Measurements from ENCODE around the gene BRK1. TPM values are rescaled to one million over a fixed set of nuclear protein-coding genes. Genes with fewer than 3 reads are reported as not detected.

The BRK1 gene
- polyA plus RNA-seq, 1 of the 3 experiments (the other 2 are of a cell fraction), result 211 TPM

- Histone ChIP-seq H4K20me1 (ENCODE audit: insufficient read depth) (peaks cover 46% of the 10 kb centered on the region), H3K4me3 (ENCODE audit: low read depth in 2 of 2, low read length in 1 of 2) (no peak overlapping the region), H3K9me3 (no peaks in the 10 kb centered on the region), H3K9me2 (no peaks in the 10 kb centered on the region), H3K79me2 (ENCODE audit: insufficient read depth) (peaks cover 87% of the 10 kb centered on the region), H2AFZ (ENCODE audit: low read depth) (no peak overlapping the region), H3K27ac (ENCODE audit: low read depth in 2 of 2, low read length in 1 of 2) (no peak overlapping the region), H3K36me3 (replicated peaks in 1 of 2; ENCODE audit: control insufficient read depth in 1 of 2, insufficient read depth in 2 of 2, low read length in 1 of 2) (peaks cover 3 to 23% of the 10 kb centered on the region in 2 experiments), H3K9ac (no peak overlapping the region), H3K4me2 (no peak overlapping the region), H3F3A (replicated peaks; ENCODE audit: insufficient read depth) (no peaks in the 10 kb centered on the region), H3K27me3 (ENCODE audit: insufficient read depth) (no peaks in the 10 kb centered on the region), H3K4me1 (ENCODE audit: control insufficient read depth in 1 of 2, insufficient read depth in 2 of 2, low read depth in 1 of 2, low read length in 1 of 2) (peaks cover 7 to 10% of the 10 kb centered on the region in 2 experiments; a peak in 3 of 4 replicates)
- ChIA-PET POLR2A (no interaction called here), CTCF (no interaction called here)
- TF ChIP-seq RFX5 (IDR thresholded peaks at IDR 0.05; ENCODE audit: low read length), result no peak
- no peak for TF ChIP-seq ZBTB33 (IDR thresholded peaks at IDR 0.05; ENCODE audit: borderline replicate concordance, low read depth)
- no peak for TF ChIP-seq REST (IDR thresholded peaks at IDR 0.05; ENCODE audit: low read depth, low read length)
- no peak for DNase-seq
- 97% methylated on average over 4 of the region's 4 CpGs for WGBS (ENCODE audit: low lambda C conversion rate)
Measured at GRCh38 chr3:10119376-10119775, 3.9 kb downstream of the BRK1 start.

GRCh38 chr3:10121064-10121463, 5.6 kb downstream of the BRK1 start:
- H3K4me2 ChIP-seq, result no peak overlapping the region
- H3F3A ChIP-seq (replicated peaks; ENCODE audit: insufficient read depth), result no peaks in the 10 kb centered on the region
- H3K9me3 ChIP-seq, result no peaks in the 10 kb centered on the region
- peaks cover 8 to 35% of the 10 kb centered on the region in 2 experiments for H3K36me3 ChIP-seq (replicated peaks in 1 of 2; ENCODE audit: control insufficient read depth in 1 of 2, insufficient read depth in 2 of 2, low read length in 1 of 2)
- POLR2A ChIA-PET, result no interaction called here
- CTCF ChIA-PET, result no interaction called here
- H3K9me2 ChIP-seq, result no peaks in the 10 kb centered on the region
- no peak overlapping the region for H3K9ac ChIP-seq
- no peak overlapping the region for H3K4me3 ChIP-seq (ENCODE audit: low read depth in 2 of 2, low read length in 1 of 2)
- no peak overlapping the region for H3K27ac ChIP-seq (ENCODE audit: low read depth in 2 of 2, low read length in 1 of 2)
- H2AFZ ChIP-seq (ENCODE audit: low read depth), result no peak overlapping the region
- peaks cover 46% of the 10 kb centered on the region for H4K20me1 ChIP-seq (ENCODE audit: insufficient read depth)
- 100% methylated on average over 2 of the region's 2 CpGs for WGBS (ENCODE audit: low lambda C conversion rate)
- H3K4me1 ChIP-seq (ENCODE audit: control insufficient read depth in 1 of 2, insufficient read depth in 2 of 2, low read depth in 1 of 2, low read length in 1 of 2), result peaks cover 7 to 10% of the 10 kb centered on the region in 2 experiments; a peak in 3 of 4 replicates
- H3K79me2 ChIP-seq (ENCODE audit: insufficient read depth), result peaks cover 94% of the 10 kb centered on the region
- no peak for DNase-seq
- no peaks in the 10 kb centered on the region for H3K27me3 ChIP-seq (ENCODE audit: insufficient read depth)
- TF ChIP-seq FOSL2 (IDR thresholded peaks at IDR 0.05; ENCODE audit: borderline replicate concordance, low read depth), result no peak
- no peak for TF ChIP-seq ZBTB33 (IDR thresholded peaks at IDR 0.05; ENCODE audit: borderline replicate concordance, low read depth)
- TF ChIP-seq MEF2A (IDR thresholded peaks at IDR 0.05; ENCODE audit: borderline replicate concordance, low read depth), result no peak
- no peak for TF ChIP-seq RAD21 (IDR thresholded peaks at IDR 0.05; ENCODE audit: low read length)
- no peak for TF ChIP-seq FOXM1 (IDR thresholded peaks at IDR 0.05; ENCODE audit: low read depth)
- TF ChIP-seq SMC3 (IDR thresholded peaks at IDR 0.05; ENCODE audit: low read depth, low read length), result no peak
- no peak for TF ChIP-seq EP300 (IDR thresholded peaks at IDR 0.05; ENCODE audit: borderline replicate concordance in 1 of 2, low read depth in 1 of 2, low read length in 1 of 2)
- TF ChIP-seq IRF3 (IDR thresholded peaks at IDR 0.05; ENCODE audit: low read depth, low read length), result no peak
- no peak for TF ChIP-seq EZH2phosphoT487 (IDR thresholded peaks at IDR 0.05; ENCODE audit: borderline replicate concordance, low read depth)
- no peak for TF ChIP-seq MAX (IDR thresholded peaks at IDR 0.05; ENCODE audit: low read depth)
- TF ChIP-seq RFX5 (IDR thresholded peaks at IDR 0.05; ENCODE audit: low read length), result no peak
- no peak for TF ChIP-seq MXI1 (IDR thresholded peaks at IDR 0.05; ENCODE audit: low read depth, low read length)
- TF ChIP-seq NRF1 (IDR thresholded peaks at IDR 0.05; ENCODE audit: low read depth, low read length), result no peak
- TF ChIP-seq RXRA (IDR thresholded peaks at IDR 0.05; ENCODE audit: borderline replicate concordance, low read depth), result no peak
- TF ChIP-seq FOXJ3 (CRISPR knock-in tag; IDR thresholded peaks at IDR 0.05), result no peak
- TF ChIP-seq TAF1 (IDR thresholded peaks at IDR 0.05; ENCODE audit: borderline replicate concordance, low read depth, low read length), result no peak
